HG03175 (cell line): ENCODE results near the gene EBLN2.
"Not testable (repeated sequence)": the region's sequence is repeated elsewhere in the genome, so short reads cannot be mapped to it uniquely, and the experiment has no call there.

Source experiments
- ATAC-seq: cut with Tn5 transposase; IDR thresholded peaks from one replicate; pipeline ENCODE4 v1.9.1; 2021; ENCODE audit warnings: mild to moderate bottlenecking, moderate library complexity; ENCODE audit not compliant: unreplicated experiment

The EBLN2 gene

GRCh38 chr3:73056845-73057150 lies 4.7 kb upstream of the EBLN2 start:
- ATAC-seq: no peak

- no peak for ATAC-seq
These were observed 1.1 kb upstream of the EBLN2 start for GRCh38 chr3:73060302-73060723.

GRCh38 chr3:73066243-73066642 lies 4.8 kb downstream of the EBLN2 start:
- ATAC-seq: not testable (repeated sequence)

GRCh38 chr3:73068419-73068818 lies 7.0 kb downstream of the EBLN2 start:
- no peak for ATAC-seq

GRCh38 chr3:73069187-73069586 lies 7.7 kb downstream of the EBLN2 start:
- no peak for ATAC-seq

- no peak for ATAC-seq
These were observed 8.5 kb downstream of the EBLN2 start for GRCh38 chr3:73069775-73070444.

- no peak for ATAC-seq
These were observed 9.5 kb downstream of the EBLN2 start for GRCh38 chr3:73070675-73071575.

GRCh38 chr3:73071952-73072351 lies 10.5 kb downstream of the EBLN2 start:
- ATAC-seq: no peak

GRCh38 chr3:73072634-73073033 lies 11.2 kb downstream of the EBLN2 start:
- no peak for ATAC-seq

GRCh38 chr3:73073091-73073707 lies 11.7 kb downstream of the EBLN2 start:
- ATAC-seq: no peak

GRCh38 chr3:73074781-73075180 lies 13.3 kb downstream of the EBLN2 start:
- no peak for ATAC-seq

- ATAC-seq: no peak
These were observed 18.9 kb downstream of the EBLN2 start for GRCh38 chr3:73080216-73080966.

GRCh38 chr3:73081140-73081539 lies 19.7 kb downstream of the EBLN2 start:
- no peak for ATAC-seq

GRCh38 chr3:73084170-73084569 lies 22.7 kb downstream of the EBLN2 start:
- ATAC-seq: no peak

- ATAC-seq: no peak
These were observed 24.6 kb downstream of the EBLN2 start for GRCh38 chr3:73086071-73086494.

- ATAC-seq: no peak
These were observed 32.7 kb downstream of the EBLN2 start for GRCh38 chr3:73094129-73094528.

- no peak for ATAC-seq
These were observed 33.5 kb downstream of the EBLN2 start for GRCh38 chr3:73094951-73095350.

- no peak for ATAC-seq
These were observed 34.7 kb downstream of the EBLN2 start for GRCh38 chr3:73096169-73096568.

GRCh38 chr3:73098026-73098425 lies 36.6 kb downstream of the EBLN2 start:
- no peak for ATAC-seq

- no peak for ATAC-seq
These were observed 37.4 kb downstream of the EBLN2 start for GRCh38 chr3:73098873-73099272.
